NB4 (cell line): ENCODE measurements around the gene EIF2B5.

Source experiments
- DNase-seq: peaks from one replicate; pipeline ENCODE4 v3.0.0; 2010; ENCODE audit warnings: low read depth
- H3K4me3 ChIP-seq: one replicate; pipeline ENCODE4 v1.5.1; 2011; ENCODE audit warnings: mild to moderate bottlenecking, low read depth, low read length, moderate library complexity
- MYC ChIP-seq: IDR thresholded peaks from 2 replicates; pipeline ENCODE4 v1.6.1; 2011; ENCODE audit warnings: low read depth, low read length
- POLR2A ChIP-seq: IDR thresholded peaks from 2 replicates; pipeline ENCODE4 v1.6.1; 2011; ENCODE audit warnings: mild to moderate bottlenecking; ENCODE audit not compliant: insufficient read length; ENCODE audit errors: extremely low read depth
- TF ChIP-seq, protein P1 (sequence below): IDR thresholded peaks from one replicate; pipeline ENCODE4 v1.5.1; 2012; ENCODE audit warnings: low read depth, low read length
- TF ChIP-seq, protein P2 (sequence below): IDR thresholded peaks from 2 replicates; pipeline ENCODE4 v1.6.1; 2011; ENCODE audit warnings: low read depth, low read length

Gene EIF2B5

GRCh38 chr3:184188080-184188479, 52.9 kb downstream of the EIF2B5 start:
- TF ChIP-seq MYC (no peak), POLR2A (no peak)
- TF ChIP-seq, protein P1, sequence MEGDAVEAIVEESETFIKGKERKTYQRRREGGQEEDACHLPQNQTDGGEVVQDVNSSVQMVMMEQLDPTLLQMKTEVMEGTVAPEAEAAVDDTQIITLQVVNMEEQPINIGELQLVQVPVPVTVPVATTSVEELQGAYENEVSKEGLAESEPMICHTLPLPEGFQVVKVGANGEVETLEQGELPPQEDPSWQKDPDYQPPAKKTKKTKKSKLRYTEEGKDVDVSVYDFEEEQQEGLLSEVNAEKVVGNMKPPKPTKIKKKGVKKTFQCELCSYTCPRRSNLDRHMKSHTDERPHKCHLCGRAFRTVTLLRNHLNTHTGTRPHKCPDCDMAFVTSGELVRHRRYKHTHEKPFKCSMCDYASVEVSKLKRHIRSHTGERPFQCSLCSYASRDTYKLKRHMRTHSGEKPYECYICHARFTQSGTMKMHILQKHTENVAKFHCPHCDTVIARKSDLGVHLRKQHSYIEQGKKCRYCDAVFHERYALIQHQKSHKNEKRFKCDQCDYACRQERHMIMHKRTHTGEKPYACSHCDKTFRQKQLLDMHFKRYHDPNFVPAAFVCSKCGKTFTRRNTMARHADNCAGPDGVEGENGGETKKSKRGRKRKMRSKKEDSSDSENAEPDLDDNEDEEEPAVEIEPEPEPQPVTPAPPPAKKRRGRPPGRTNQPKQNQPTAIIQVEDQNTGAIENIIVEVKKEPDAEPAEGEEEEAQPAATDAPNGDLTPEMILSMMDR, result no peak
- TF ChIP-seq, protein P2, sequence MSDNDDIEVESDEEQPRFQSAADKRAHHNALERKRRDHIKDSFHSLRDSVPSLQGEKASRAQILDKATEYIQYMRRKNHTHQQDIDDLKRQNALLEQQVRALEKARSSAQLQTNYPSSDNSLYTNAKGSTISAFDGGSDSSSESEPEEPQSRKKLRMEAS, result no peak

DNA sequence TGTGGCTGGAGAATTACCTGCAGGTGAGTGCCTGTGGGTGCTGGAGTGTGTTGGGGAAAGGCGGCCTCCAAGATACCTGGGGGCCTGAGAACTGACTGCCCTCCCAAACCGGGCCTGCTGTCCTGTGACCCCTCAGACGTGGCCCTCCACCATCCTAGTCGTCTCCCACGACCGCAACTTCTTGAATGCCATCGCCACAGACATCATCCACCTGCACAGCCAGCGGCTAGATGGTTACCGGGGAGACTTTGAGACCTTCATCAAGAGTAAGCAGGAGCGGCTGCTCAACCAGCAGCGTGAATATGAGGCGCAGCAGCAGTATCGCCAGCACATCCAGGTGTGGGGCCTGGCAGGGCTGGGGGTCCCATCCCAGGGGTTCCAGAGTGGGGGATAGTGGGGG, 54.3 kb downstream of the EIF2B5 start:
- TF ChIP-seq, protein P2, result no peak
- TF ChIP-seq POLR2A (no peak), MYC (no peak)
- TF ChIP-seq, protein P1, result no peak
- DNase-seq, result no peak
- H3K4me3 ChIP-seq, result no peak overlapping the region

More at GRCh38 chr3:184188080-184188479, 52.9 kb downstream of the EIF2B5 start:
- no peak for DNase-seq
- H3K4me3 ChIP-seq, result no peak overlapping the region

DNA sequence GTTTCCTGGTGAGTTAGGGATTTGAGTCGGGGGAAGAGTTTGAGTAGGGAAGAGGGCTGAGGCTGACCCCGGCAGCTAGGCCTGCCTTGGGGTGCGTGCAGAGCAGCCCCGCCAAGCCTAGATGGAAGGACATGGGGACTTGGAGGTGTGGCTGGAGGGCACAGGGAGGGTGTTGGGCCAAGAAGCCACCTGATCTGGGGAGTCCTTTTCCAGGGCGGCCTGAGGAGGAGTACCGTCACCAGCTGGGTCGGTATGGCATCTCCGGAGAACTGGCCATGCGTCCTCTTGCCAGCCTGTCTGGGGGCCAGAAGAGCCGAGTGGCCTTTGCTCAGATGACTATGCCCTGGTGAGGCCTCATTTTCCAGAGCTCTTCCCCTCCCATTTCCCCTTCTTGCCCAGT, 57.7 kb downstream of the EIF2B5 start:
- no peak overlapping the region for H3K4me3 ChIP-seq
- TF ChIP-seq, protein P2, result no peak
- TF ChIP-seq MYC, result no peak
- TF ChIP-seq POLR2A, result no peak
- TF ChIP-seq, protein P1, result no peak
- no peak for DNase-seq

GRCh38 chr3:184193991-184194539, 58.9 kb downstream of the EIF2B5 start:
- no peak for TF ChIP-seq MYC
- TF ChIP-seq, protein P1, result no peak
- TF ChIP-seq, protein P2, result no peak
- TF ChIP-seq POLR2A, result no peak
- no peak for DNase-seq
- no peak overlapping the region for H3K4me3 ChIP-seq
